GM12865 (cell line): Measurements from ENCODE around the gene ABCA4.
"Not testable (repeated sequence)": the region's sequence is repeated elsewhere in the genome, so short reads cannot be mapped to it uniquely, and the experiment has no call there.

ENCODE experiments used
- DNase-seq: peaks from one replicate; pipeline ENCODE4 v3.0.0; 2010; ENCODE audit warnings: low read depth
- H3K4me3 ChIP-seq: 2 replicates; pipeline ENCODE4 v1.5.1; 2011; ENCODE audit warnings: mild to moderate bottlenecking, low read depth, low read length, control low read depth
- TF ChIP-seq, protein P1 (sequence below): IDR thresholded peaks from 2 replicates; pipeline ENCODE4 v1.5.1; 2011; ENCODE audit warnings: low read length, control low read depth, low read depth, inconsistent platforms; ENCODE audit not compliant: insufficient read depth; ENCODE audit errors: missing control alignments

Gene ABCA4

DNA sequence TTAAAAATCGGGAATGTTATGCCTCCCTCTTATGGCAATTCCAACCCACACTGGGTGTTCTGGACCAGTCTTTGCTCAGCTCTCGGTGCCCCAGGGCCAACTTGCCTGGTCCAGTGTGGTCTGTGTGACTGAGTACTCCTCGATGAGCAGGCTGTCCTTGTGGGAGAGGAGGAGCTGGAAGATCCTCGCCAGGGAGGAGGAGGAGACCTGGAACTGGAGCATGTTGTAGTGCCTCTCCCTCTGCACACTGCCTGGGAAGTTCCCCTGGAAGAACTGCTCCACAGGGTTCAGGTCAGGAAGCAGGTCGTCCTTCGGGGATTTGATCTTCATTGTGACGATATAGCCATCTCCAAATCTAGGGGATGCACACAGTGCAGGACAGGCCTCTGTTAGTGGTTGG lies 123.2 kb downstream of the ABCA4 start:
- TF ChIP-seq, protein P1, sequence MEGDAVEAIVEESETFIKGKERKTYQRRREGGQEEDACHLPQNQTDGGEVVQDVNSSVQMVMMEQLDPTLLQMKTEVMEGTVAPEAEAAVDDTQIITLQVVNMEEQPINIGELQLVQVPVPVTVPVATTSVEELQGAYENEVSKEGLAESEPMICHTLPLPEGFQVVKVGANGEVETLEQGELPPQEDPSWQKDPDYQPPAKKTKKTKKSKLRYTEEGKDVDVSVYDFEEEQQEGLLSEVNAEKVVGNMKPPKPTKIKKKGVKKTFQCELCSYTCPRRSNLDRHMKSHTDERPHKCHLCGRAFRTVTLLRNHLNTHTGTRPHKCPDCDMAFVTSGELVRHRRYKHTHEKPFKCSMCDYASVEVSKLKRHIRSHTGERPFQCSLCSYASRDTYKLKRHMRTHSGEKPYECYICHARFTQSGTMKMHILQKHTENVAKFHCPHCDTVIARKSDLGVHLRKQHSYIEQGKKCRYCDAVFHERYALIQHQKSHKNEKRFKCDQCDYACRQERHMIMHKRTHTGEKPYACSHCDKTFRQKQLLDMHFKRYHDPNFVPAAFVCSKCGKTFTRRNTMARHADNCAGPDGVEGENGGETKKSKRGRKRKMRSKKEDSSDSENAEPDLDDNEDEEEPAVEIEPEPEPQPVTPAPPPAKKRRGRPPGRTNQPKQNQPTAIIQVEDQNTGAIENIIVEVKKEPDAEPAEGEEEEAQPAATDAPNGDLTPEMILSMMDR, result no peak
- DNase-seq, result no peak

DNA sequence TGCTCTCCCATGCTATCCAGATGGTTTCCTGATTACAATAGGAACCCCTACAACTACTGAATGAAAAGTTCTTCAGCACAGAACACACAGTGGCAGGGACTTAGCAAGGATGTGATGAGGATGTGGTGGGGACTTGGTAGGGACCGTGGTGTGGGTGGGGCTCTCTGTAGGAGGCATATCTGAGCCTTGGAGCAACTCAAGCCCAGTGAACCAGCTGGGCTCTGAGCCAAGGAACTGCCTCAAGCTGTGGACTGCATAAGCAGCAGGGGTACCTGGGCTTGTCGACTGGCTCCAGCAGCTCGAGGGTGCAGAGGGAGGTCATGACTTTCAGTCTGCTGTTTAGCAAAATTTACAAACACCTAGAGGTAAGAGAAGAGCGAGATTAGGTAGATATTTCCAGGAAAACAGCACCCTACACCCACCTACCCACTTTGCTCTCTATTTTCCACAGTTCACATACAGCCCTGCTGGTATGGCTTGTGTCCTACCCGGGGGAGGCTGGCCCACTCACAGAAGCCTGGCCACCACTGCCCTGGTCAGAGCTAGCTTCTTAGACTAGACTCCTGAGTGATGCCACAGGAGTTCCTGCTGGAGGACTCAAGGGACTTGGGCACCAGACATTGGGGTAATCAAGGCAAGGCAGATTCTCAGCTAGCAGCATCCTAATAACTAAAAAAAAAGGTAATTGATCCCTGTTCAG lies 125.0 kb downstream of the ABCA4 start:
- TF ChIP-seq, protein P1, result no peak
- H3K4me3 ChIP-seq, result no peak overlapping the region
- no peak for DNase-seq

More for the DNA sequence above, 123.2 kb downstream of the ABCA4 start:
- H3K4me3 ChIP-seq, result no peak overlapping the region

DNA sequence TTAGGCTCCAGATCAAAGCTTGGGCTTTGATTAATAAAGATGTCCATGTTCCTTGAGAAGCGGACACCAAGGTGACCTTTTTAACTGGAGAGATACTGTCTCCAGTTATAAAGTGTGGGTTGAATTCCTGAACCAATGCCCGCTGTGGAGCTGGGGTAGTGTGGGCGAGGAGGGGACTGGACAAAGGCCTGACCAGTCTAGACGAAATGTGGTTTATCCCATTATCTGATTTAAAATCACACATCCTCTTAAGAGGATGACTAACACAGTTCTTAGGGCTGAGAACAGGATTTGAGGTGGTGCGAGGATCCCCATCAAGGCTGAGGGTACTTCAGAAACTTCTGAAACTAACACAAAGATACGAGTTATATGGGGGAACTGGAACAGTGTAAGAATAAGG lies 127.2 kb downstream of the ABCA4 start:
- DNase-seq, result no peak
- TF ChIP-seq, protein P1, result no peak
- H3K4me3 ChIP-seq, result no peak overlapping the region

DNA sequence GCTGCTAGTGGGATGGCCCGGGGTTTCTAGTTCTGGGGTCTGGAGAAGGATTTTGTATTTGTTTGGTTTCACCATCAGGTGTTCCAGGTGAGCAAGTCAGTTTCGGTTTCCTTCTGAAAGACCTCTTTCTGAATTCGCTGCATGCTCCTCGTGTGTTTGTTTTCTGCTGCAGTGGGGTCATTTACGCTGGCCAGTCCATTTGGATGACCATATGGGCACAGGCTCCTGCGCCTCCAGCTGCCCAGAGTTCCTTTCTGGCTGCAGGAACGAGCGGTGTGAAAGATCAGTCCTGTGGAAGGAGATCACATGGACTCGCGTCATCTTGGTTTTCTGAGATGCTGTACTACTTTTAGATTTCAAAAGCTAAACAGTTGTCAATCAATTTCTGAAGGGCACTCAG lies 128.0 kb downstream of the ABCA4 start:
- TF ChIP-seq, protein P1, result no peak
- no peak for DNase-seq
- no peak overlapping the region for H3K4me3 ChIP-seq

DNA sequence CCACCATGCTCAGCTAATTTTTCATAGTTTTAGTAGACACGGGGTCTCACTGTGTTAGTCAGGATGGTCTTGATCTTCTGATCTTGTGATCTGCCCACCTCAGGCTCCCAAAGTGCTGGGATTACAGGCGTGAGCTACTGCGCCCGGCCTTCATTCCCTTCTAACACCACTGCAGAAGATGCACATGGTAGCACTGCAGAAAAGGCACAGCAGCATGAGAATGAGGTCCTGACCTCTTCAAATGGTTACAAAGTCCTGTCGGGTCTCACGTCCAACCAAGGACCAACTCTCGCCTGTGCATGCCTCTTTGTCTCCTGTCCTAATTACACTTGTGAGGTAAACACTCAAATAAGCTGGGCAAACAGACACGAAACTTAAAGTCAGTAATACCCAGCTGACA lies 128.8 kb downstream of the ABCA4 start:
- TF ChIP-seq, protein P1, result no peak
- no peak overlapping the region for H3K4me3 ChIP-seq
- DNase-seq, result no peak

DNA sequence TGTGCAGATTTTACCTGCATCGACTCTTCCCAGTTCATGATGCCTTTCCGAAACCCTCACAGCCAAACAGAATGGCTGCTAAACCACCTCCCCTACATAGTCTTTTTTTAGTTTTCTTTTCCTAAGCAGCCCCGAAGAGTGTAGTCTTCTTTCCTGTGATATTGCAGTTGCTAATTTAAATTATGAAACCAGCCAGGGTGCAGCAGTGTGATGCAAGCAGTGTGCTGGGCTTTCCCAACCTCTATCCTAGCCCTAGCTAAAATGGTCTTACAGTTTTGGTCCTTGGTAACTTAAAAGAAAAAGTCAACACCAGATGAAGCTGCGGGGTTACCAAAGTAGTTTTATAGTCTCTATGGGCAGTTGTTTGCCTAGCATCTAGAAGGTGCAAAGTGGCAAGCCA lies 129.7 kb downstream of the ABCA4 start:
- no peak overlapping the region for H3K4me3 ChIP-seq
- no peak for DNase-seq
- TF ChIP-seq, protein P1, result no peak

DNA sequence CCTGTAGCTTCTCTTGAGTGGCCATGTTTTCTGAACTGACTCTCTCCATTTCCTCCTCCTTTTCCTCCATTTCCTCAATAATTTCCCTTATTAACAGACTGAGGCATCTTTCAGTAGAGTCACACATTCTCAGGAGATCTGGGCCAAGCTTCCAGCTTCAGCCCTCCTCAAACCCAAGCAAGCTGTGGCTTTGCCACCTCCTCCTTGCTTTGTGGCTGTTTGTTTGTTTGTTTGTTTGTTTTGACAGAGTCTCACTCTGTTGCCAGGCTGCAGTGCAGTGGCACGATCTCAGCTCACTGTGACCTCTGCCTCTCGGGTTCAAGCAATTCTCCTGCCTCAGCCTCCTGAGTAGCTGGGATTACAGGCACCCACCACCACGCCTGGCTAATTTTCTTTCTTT lies 130.5 kb downstream of the ABCA4 start:
- not testable (repeated sequence) for H3K4me3 ChIP-seq, DNase-seq
